SK-N-SH (cell line): ENCODE results near the gene NRN1L. TPM values are rescaled to one million over a fixed set of nuclear protein-coding genes. Genes with fewer than 3 reads are reported as not detected.

Source experiments
- CTCF ChIA-PET: fragments of 300-600, 350-600 bp; formaldehyde crosslinking; extraction: SDS; loops from one replicate; lab custom pipeline; 2021; lab: Yijun Ruan, JAX
- POLR2A ChIA-PET: fragments of 350-600 bp; sonication (Branson Sonifier 250); formaldehyde crosslinking; extraction: SDS; loops from one replicate; lab custom pipeline; 2020; ENCODE audit warnings: antibody characterized with exemption, inconsistent platforms; lab: Yijun Ruan, JAX
- DNase-seq: peaks from one replicate; pipeline ENCODE4 v3.0.0; 2012
- H2AFZ ChIP-seq: fragments of 200-600 bp; sonication (generic); 2 replicates; pipeline ENCODE4 v1.8.1; 2016; ENCODE audit warnings: antibody characterized with exemption, mild to moderate bottlenecking, low read depth
- H3F3A ChIP-seq: fragments of 200-600 bp; sonication (generic); replicated peaks from 2 replicates; pipeline ENCODE3; 2016; ENCODE audit warnings: antibody characterized with exemption, mild to moderate bottlenecking; ENCODE audit not compliant: insufficient read depth
- H3K27ac ChIP-seq, 2 experiments: fragments of 200-500 bp in 1 of 2; fragments of 200-600 bp in 1 of 2; sonication (Bioruptor generic) in 1 of 2; sonication (generic), shearing (Covaris generic) in 1 of 2; 2 replicates each; pipeline versions ENCODE4 v1.5.1 to v1.6.1; 2014 to 2016; ENCODE audit warnings: low read depth in 2 of 2, inconsistent platforms in 1 of 2, low read length in 1 of 2, mild to moderate bottlenecking in 1 of 2, mixed read lengths in 1 of 2
- H3K27me3 ChIP-seq: fragments of 200-600 bp; sonication (generic), shearing (Covaris generic); 2 replicates; pipeline ENCODE4 v1.6.1; 2016; ENCODE audit warnings: mixed run types; ENCODE audit not compliant: insufficient read depth
- H3K36me3 ChIP-seq, 2 experiments: fragments of 200-500 bp in 1 of 2; fragments of 200-600 bp in 1 of 2; sonication (Bioruptor generic) in 1 of 2; sonication (generic) in 1 of 2; replicated peaks in 1 of 2; 2 replicates each; pipeline versions ENCODE3 to v1.5.1; 2014 to 2016; ENCODE audit warnings: low read length in 1 of 2, mild to moderate bottlenecking in 1 of 2; ENCODE audit not compliant: insufficient read depth in 2 of 2, control insufficient read depth in 1 of 2
- H3K4me1 ChIP-seq, 2 experiments: fragments of 200-500 bp in 1 of 2; fragments of 200-600 bp in 1 of 2; sonication (Bioruptor generic) in 1 of 2; sonication (generic), shearing (Covaris generic) in 1 of 2; 2 replicates each; pipeline versions ENCODE4 v1.5.1 to v1.6.1; 2014 to 2016; ENCODE audit warnings: low read depth in 1 of 2, low read length in 1 of 2, mixed run types in 1 of 2; ENCODE audit not compliant: insufficient read depth in 2 of 2, control insufficient read depth in 1 of 2
- H3K4me2 ChIP-seq: fragments of 200-600 bp; sonication (generic), shearing (Covaris generic); 2 replicates; pipeline ENCODE4 v1.6.1; 2017; ENCODE audit warnings: mixed run types
- H3K4me3 ChIP-seq, 2 experiments: fragments of 200-500 bp in 1 of 2; fragments of 200-600 bp in 1 of 2; sonication (Bioruptor generic) in 1 of 2; sonication (generic), shearing (Covaris generic) in 1 of 2; 2 replicates each; pipeline versions ENCODE4 v1.5.1 to v1.8.1; 2014 to 2016; ENCODE audit warnings: low read depth in 2 of 2, inconsistent platforms in 1 of 2, low read length in 1 of 2, mild to moderate bottlenecking in 1 of 2, mixed read lengths in 1 of 2, moderate library complexity in 1 of 2
- H3K79me2 ChIP-seq: fragments of 200-600 bp; sonication (generic); 2 replicates; pipeline ENCODE4 v1.8.1; 2017; ENCODE audit warnings: mild to moderate bottlenecking; ENCODE audit not compliant: insufficient read depth
- H3K9ac ChIP-seq: fragments of 200-600 bp; sonication (generic); 2 replicates; pipeline ENCODE4 v1.6.1; 2017; ENCODE audit warnings: mixed run types
- H3K9me2 ChIP-seq: fragments of 200-600 bp; sonication (generic); 2 replicates; pipeline ENCODE4 v1.6.1; 2017; ENCODE audit warnings: mixed run types
- H3K9me3 ChIP-seq: fragments of 200-600 bp; sonication (generic); 2 replicates; pipeline ENCODE4 v1.6.1; 2017; ENCODE audit warnings: mixed run types, mild to moderate bottlenecking, moderate library complexity
- H4K20me1 ChIP-seq: fragments of 200-600 bp; sonication (generic); 2 replicates; pipeline ENCODE4 v1.6.1; 2017; ENCODE audit warnings: mild to moderate bottlenecking, mixed run types; ENCODE audit not compliant: insufficient read depth
- ELF1 ChIP-seq: IDR thresholded peaks from 2 replicates; pipeline ENCODE4 v1.4.0; 2012
- EP300 ChIP-seq, 2 experiments: IDR thresholded peaks; 2 replicates each; pipeline versions ENCODE4 v1.4.0 to v1.6.1; 2012; ENCODE audit warnings: borderline replicate concordance in 1 of 2, low read depth in 1 of 2, low read length in 1 of 2
- FOXM1 ChIP-seq: IDR thresholded peaks from 2 replicates; pipeline ENCODE4 v1.4.0; 2012; ENCODE audit warnings: low read depth, mild to moderate bottlenecking
- GATA2 ChIP-seq: sonication (generic); formaldehyde crosslinking; IDR thresholded peaks from 2 replicates; pipeline ENCODE4 v1.5.0; 2020; ENCODE audit warnings: mild to moderate bottlenecking, missing genetic modification reagents
- IRF3 ChIP-seq: fragments of 150-350 bp; IDR thresholded peaks from 2 replicates; pipeline ENCODE4 v1.6.1; 2016; ENCODE audit warnings: mild to moderate bottlenecking, low read depth, low read length
- JUND ChIP-seq: IDR thresholded peaks from 2 replicates; pipeline ENCODE4 v1.4.0; 2012
- NFIC ChIP-seq: IDR thresholded peaks from 2 replicates; pipeline ENCODE4 v1.4.0; 2012; ENCODE audit warnings: borderline replicate concordance
- NRF1 ChIP-seq: IDR thresholded peaks from 2 replicates; pipeline ENCODE4 v1.6.1; 2012; ENCODE audit warnings: low read depth, mild to moderate bottlenecking, low read length
- PBX3 ChIP-seq: IDR thresholded peaks from 2 replicates; pipeline ENCODE4; 2012
- POLR2AphosphoS5 ChIP-seq: IDR thresholded peaks from 2 replicates; pipeline ENCODE4 v1.6.1; 2012; ENCODE audit warnings: low read depth, low read length
- RAD21 ChIP-seq: IDR thresholded peaks from 2 replicates; pipeline ENCODE4 v1.6.1; 2012; ENCODE audit warnings: mild to moderate bottlenecking, low read length
- RCOR1 ChIP-seq: fragments of 150-350 bp; IDR thresholded peaks from 2 replicates; pipeline ENCODE4 v1.6.1; 2017; ENCODE audit warnings: antibody characterized with exemption, low read length
- RFX5 ChIP-seq: IDR thresholded peaks from 2 replicates; pipeline ENCODE4 v1.6.1; 2012; ENCODE audit warnings: mild to moderate bottlenecking, improper control_type of control experiment, low read length
- SIN3A ChIP-seq: IDR thresholded peaks from 2 replicates; pipeline ENCODE4 v1.6.1; 2012; ENCODE audit warnings: low read depth, mild to moderate bottlenecking, low read length, moderate library complexity, borderline replicate concordance
- SMC3 ChIP-seq: IDR thresholded peaks from 2 replicates; pipeline ENCODE4 v1.6.1; 2012; ENCODE audit warnings: low read depth, low read length, improper control_type of control experiment
- USF1 ChIP-seq: IDR thresholded peaks from 2 replicates; pipeline ENCODE4 v1.4.0; 2012; ENCODE audit warnings: low read depth, borderline replicate concordance
- WGBS: methylation state at CpG from one replicate; pipeline ENCODE4 v1.1.6; 2017; ENCODE audit warnings: low lambda C conversion rate; 5-methylcytosine and 5-hydroxymethylcytosine counted together
- polyA plus RNA-seq, 3 experiments: library from polyadenylated mRNA; depleted of rRNA; stranded (reverse); fragments of >200 nt; gene quantifications; 2 replicates each; pipeline ENCODE4 v1.2.3, GENCODE V29; 2012
- TF ChIP-seq, protein P1 (sequence below): fragments of 200-600 bp; sonication (generic); IDR thresholded peaks from 2 replicates; pipeline ENCODE4 v1.6.1; 2017; ENCODE audit warnings: antibody characterized with exemption, mild to moderate bottlenecking, moderate library complexity

NRN1L gene
- polyA plus RNA-seq, 1 of the 3 experiments (the other 2 are of a cell fraction), result 0.41 TPM

DNA sequence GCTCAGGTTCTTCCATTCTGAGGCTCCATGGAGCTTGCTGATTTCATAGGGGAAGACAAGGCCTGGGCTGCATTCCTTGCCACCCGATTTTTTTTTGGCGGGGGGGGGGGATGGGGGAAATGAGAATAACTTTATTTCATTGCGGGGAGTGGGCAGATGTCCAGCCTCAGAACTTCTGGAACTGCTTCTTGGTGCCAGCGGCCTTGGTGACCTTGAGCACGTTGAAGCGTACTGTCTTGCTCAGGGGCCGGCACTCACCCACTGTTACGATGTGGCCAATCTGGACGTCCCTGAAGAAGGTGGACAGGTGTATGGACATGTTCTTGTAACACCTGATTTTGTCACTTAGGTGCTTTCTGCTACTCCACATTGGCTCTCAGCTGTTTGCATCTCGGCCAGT lies 28.9 kb upstream of the NRN1L start (continued):
- TF ChIP-seq, protein P1, sequence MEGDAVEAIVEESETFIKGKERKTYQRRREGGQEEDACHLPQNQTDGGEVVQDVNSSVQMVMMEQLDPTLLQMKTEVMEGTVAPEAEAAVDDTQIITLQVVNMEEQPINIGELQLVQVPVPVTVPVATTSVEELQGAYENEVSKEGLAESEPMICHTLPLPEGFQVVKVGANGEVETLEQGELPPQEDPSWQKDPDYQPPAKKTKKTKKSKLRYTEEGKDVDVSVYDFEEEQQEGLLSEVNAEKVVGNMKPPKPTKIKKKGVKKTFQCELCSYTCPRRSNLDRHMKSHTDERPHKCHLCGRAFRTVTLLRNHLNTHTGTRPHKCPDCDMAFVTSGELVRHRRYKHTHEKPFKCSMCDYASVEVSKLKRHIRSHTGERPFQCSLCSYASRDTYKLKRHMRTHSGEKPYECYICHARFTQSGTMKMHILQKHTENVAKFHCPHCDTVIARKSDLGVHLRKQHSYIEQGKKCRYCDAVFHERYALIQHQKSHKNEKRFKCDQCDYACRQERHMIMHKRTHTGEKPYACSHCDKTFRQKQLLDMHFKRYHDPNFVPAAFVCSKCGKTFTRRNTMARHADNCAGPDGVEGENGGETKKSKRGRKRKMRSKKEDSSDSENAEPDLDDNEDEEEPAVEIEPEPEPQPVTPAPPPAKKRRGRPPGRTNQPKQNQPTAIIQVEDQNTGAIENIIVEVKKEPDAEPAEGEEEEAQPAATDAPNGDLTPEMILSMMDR, result no peak
- TF ChIP-seq GATA2, result no peak
- TF ChIP-seq, all 33 proteins: peak for 0

DNA sequence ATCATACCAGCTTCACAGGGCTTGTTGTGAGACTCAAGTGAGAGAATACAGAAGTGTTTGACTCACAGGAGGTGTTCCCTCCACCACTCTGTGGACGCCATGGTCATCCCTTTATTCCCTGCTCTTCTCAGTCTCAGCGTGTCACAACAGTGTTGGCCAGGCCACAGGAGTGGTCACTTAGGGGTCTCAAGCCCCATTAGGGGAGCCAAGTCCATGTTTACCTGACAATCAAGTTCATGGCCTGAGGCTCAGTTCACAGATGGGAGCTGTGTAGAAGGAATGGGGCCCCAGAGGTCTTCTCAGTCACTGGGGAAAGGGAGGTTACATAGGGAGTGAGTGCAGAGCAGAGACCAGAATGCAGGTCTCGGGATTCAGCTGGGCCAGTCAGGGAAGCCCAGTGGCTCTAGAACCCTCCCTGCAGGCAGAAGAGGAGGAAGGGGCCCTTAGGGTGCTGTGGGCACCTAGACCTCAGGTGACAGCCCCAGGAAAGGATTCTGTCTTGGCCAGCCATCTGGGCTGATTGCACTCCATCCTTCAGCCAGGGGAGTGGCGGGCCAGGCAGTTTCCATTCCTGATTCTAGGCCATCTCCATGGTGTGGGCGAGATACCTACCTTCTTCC lies 27.6 kb upstream of the NRN1L start:
- H3K79me2 ChIP-seq, result peaks cover 100% of the 10 kb centered on the region
- CTCF ChIA-PET, result interaction anchor here (1.2 kb wide), 1 partner anchor 41 kb away, joined by 6 read pairs; no protein-coding TSS in a partner anchor
- H3K4me2 ChIP-seq, result peak overlapping the region; percentile 46; the same call in 1 of the 2 replicates
- WGBS, result 96% methylated on average over 5 of the region's 5 CpGs
- H4K20me1 ChIP-seq, result peaks cover 99% of the 10 kb centered on the region
- peak overlapping the region in 1 of 2 experiments; percentile 90; a peak in 2 of 4 replicates for H3K27ac ChIP-seq
- peaks cover 12% of the 10 kb centered on the region for H3F3A ChIP-seq
- POLR2A ChIA-PET, result no interaction called here
- no peak for TF ChIP-seq ELF1
- TF ChIP-seq SIN3A, result no peak
- TF ChIP-seq PBX3, result no peak
- TF ChIP-seq JUND, result no peak
- no peak for TF ChIP-seq EP300 (IDR thresholded peaks at IDR 0.05; ENCODE audit: borderline replicate concordance in 1 of 2, low read depth in 1 of 2, low read length in 1 of 2)
- TF ChIP-seq SMC3, result no peak
- TF ChIP-seq RFX5, result no peak
- TF ChIP-seq RCOR1, result no peak
- TF ChIP-seq IRF3, result no peak
- TF ChIP-seq NRF1, result no peak
- no peak for TF ChIP-seq USF1
- no peak for TF ChIP-seq FOXM1
- TF ChIP-seq NFIC, result no peak
- TF ChIP-seq RAD21, result no peak
- no peak for TF ChIP-seq POLR2AphosphoS5
- TF ChIP-seq GATA2, result no peak
- TF ChIP-seq, all 33 proteins: peak for 0
- H3K9me3 ChIP-seq, result no peaks in the 10 kb centered on the region
- H3K36me3 ChIP-seq, result peaks cover 12 to 18% of the 10 kb centered on the region in 2 experiments
- no peak overlapping the region for H2AFZ ChIP-seq
- H3K9ac ChIP-seq, result peak overlapping the region; percentile 39; the same call in 1 of the 2 replicates
- no peaks in the 10 kb centered on the region for H3K9me2 ChIP-seq
- DNase-seq, result no peak
- H3K27me3 ChIP-seq, result no peaks in the 10 kb centered on the region
- peaks cover 2 to 8% of the 10 kb centered on the region in 2 experiments; a peak in 2 of 4 replicates for H3K4me1 ChIP-seq
- H3K4me3 ChIP-seq, result no peak overlapping the region
